ENCODE measurements around the gene LGALS3BP. TPM values are rescaled to one million over a fixed set of nuclear protein-coding genes. Genes with fewer than 3 reads are reported as not detected.
"Not testable (repeated sequence)": the region's sequence is repeated elsewhere in the genome, so short reads cannot be mapped to it uniquely, and the experiment has no call there.

The LGALS3BP gene
- total RNA-seq, 4 donors from 2014 or later, result 38.5 to 84.1 (median 45.7) TPM

DNA sequence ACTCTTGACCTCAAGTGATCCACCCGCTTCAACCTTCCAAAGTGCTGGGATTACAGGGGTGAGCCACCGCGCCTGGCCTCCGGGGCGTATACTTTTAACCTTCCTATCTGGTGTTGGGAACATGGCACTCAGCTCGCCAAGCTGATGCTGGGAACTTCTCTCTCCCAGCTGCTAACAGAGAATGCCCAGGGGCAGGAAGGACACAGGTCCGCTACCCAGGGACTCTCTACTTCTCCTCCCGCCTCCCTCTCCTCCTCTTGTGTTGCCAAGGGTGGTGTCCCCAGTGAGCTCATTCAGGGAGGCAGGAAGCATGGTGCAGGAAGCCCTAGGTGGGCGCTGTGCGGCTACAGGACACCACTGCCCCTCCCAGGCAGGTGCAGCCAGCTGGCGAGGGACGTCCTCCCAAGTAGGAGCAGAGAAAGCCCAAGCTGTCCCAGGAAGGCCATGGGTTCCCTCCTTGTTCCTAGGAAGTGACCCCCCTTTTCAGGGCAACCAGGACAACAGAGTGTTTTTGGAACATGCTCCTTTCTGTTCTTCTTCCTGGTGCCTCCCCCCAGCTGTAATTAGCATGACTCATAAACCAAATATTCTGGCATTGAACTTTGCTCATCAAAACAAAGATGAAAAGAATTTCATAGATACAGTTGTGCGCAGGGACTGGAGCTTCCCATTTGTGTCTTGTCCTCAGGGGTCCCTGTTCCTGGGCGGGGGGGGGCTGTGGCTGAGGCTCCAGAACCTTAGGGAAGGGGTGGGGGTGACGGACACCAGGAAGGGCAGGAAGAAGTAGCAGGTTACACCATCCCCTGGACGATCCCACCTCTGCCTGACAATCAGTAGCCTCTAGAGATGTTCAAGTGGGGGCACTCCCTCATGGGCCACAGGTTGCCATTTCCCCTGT, 46.9 kb upstream of the LGALS3BP start:
- intact Hi-C loops (cut with DNase I; ENCODE audit: low total_unique reads), result no loop called here
- TF ChIP-seq POLR2A (IDR thresholded peaks at IDR 0.05), result no peak
- TF ChIP-seq, protein P1, sequence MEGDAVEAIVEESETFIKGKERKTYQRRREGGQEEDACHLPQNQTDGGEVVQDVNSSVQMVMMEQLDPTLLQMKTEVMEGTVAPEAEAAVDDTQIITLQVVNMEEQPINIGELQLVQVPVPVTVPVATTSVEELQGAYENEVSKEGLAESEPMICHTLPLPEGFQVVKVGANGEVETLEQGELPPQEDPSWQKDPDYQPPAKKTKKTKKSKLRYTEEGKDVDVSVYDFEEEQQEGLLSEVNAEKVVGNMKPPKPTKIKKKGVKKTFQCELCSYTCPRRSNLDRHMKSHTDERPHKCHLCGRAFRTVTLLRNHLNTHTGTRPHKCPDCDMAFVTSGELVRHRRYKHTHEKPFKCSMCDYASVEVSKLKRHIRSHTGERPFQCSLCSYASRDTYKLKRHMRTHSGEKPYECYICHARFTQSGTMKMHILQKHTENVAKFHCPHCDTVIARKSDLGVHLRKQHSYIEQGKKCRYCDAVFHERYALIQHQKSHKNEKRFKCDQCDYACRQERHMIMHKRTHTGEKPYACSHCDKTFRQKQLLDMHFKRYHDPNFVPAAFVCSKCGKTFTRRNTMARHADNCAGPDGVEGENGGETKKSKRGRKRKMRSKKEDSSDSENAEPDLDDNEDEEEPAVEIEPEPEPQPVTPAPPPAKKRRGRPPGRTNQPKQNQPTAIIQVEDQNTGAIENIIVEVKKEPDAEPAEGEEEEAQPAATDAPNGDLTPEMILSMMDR (IDR thresholded peaks at IDR 0.05), result no peak
- H3K4me3 ChIP-seq (ENCODE audit: low read depth, poor library complexity, severe bottlenecking), result no peak overlapping the region
- DNase-seq (ENCODE audit: low spot score in 2 of 2), result peak in 1 of 2 donors; percentile 90
- WGBS, 2 donors, result 27 to 28% methylated on average over 16 of the region's 16 CpGs

DNA sequence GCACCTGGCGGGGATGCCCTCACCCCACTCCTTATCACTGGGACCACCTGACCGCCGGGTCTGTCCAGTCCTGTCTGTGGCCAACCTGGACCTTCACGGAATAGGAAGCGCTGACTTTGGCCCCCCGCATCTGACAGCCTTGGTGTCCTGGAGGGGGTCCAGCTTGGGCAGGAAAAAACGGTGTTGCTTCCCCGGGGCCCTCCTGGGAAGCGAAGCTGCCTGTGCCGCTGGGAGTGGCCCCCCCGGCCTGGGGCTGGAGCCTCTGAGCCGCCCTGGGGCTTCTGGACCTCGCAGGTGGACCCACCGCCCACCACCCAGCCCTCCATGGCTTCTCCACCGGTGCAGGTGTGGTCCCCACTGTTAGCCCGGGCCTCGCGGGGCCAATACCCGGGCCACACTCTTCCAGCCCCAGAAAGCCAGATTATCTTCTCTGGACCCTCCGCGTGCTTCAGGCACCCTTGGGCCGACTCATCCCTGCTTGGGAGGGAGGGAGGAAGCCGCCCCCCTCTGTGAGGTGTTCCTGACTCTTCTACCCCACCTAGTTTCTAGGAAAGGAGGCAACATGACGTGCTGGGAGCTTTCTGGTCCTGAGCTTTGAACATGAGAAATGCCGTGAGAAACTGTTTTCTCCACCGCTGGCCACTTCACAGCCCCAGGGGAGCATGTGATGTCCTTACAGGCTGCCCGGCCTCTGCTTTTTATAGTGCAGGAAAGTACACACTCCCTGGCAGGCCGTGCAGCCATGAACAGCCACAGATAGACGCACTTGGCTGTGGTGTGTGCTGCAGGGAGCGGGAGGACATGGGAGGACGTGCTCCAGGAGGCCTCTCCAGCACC, 45.4 kb upstream of the LGALS3BP start:
- intact Hi-C loops (cut with DNase I; ENCODE audit: low total_unique reads), result no loop called here
- peak overlapping the region; percentile 31 for H3K4me3 ChIP-seq (ENCODE audit: low read depth, poor library complexity, severe bottlenecking)
- TF ChIP-seq POLR2A (IDR thresholded peaks at IDR 0.05), result no peak
- TF ChIP-seq, protein P1 (IDR thresholded peaks at IDR 0.05), result no peak
- WGBS, 2 donors, result 29 to 52% methylated on average over 17 to 24 of the region's 31 CpGs
- DNase-seq (ENCODE audit: low spot score in 2 of 2), result peak in 1 of 2 donors; percentile 87

DNA sequence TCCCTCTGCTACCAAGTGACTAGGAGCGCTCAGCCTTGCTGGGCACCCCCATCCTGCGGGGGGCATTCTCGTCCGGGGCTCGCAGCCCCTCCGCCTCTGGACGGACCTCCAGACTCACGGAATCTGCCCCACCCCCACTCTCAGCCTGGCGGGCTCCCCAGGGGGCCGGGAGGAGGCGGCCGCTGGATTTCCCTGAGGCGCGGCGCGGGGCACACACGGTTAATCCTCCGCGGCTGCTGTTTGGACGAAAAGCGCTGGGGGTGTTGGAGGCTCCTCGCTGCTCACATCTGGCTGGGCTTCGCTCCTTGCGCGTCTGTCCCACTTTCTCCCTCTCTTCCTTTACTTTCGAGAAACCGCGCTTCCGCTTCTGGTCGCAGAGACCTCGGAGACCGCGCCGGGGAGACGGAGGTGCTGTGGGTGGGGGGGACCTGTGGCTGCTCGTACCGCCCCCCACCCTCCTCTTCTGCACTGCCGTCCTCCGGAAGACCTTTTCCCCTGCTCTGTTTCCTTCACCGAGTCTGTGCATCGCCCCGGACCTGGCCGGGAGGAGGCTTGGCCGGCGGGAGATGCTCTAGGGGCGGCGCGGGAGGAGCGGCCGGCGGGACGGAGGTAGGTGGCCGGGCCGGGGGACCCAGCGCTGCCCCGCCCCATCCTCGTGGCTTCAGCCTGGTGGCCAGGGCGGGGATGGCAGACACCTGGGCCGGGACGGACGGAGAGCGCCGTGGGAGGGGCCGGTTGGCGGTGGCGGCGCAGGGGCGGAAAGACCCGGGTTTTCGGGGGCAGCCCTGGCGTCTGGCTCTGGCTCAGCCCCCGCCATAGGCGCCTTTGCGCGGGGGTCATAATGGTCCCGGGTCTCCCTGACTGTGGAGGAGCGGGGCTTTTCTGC, 44.4 kb upstream of the LGALS3BP start, which contains the start of gene C1QTNF1:
Gene C1QTNF1 (plus strand): TSS at position 284 of the 886 bp plus-strand sequence. CDS start 19,800 bp downstream, outside the sequence.
- intact Hi-C loops (cut with DNase I; ENCODE audit: low total_unique reads), result no loop called here
- whole genome bisulfite sequencing, 2 donors, result 2 to 4% methylated on average over 32 to 65 of the region's 77 CpGs
- DNase-seq (ENCODE audit: low spot score in 2 of 2), result peak in 1 of 2 donors; percentile 92
- TF ChIP-seq, protein P1 (IDR thresholded peaks at IDR 0.05), result no peak
- TF ChIP-seq POLR2A (IDR thresholded peaks at IDR 0.05), result no peak
- peak within 1 kb of the TSS; percentile 31 for H3K4me3 ChIP-seq (ENCODE audit: low read depth, poor library complexity, severe bottlenecking)

DNA sequence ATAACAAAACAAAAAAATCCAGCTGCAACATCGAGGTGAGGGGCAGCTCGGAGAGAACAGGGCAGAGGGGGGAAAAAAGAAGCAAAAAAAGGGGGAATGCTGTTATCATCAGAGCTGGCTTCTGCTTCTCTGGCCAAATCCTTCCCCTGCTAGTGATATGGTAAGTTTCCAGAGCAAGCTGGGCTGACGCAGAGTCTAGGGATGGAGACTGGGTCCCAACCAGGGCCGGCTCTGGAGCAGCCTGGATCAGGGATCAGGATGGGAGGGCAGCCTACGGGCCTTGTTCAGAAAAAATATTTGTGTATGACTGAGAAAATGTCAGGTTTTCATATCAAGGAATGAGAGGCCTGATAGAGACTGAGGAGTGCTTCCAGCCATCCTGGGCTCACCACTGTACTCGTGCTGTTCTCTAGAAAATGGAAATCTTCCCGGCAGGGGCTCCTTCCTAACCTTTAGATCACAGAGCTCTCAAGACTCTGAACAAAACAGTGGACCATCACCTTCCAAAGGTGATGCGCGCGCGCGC, 43.5 kb upstream of the LGALS3BP start:
- peak in 1 of 2 donors; percentile 84 for DNase-seq (ENCODE audit: low spot score in 2 of 2)
- TF ChIP-seq, protein P1 (IDR thresholded peaks at IDR 0.05), result no peak
- TF ChIP-seq POLR2A (IDR thresholded peaks at IDR 0.05), result no peak
- no peak overlapping the region for H3K4me3 ChIP-seq (ENCODE audit: low read depth, poor library complexity, severe bottlenecking)
- intact Hi-C loops (cut with DNase I; ENCODE audit: low total_unique reads), result no loop called here
- whole genome bisulfite sequencing, 2 donors, result 77 to 86% methylated on average over 12 of the region's 12 CpGs

DNA sequence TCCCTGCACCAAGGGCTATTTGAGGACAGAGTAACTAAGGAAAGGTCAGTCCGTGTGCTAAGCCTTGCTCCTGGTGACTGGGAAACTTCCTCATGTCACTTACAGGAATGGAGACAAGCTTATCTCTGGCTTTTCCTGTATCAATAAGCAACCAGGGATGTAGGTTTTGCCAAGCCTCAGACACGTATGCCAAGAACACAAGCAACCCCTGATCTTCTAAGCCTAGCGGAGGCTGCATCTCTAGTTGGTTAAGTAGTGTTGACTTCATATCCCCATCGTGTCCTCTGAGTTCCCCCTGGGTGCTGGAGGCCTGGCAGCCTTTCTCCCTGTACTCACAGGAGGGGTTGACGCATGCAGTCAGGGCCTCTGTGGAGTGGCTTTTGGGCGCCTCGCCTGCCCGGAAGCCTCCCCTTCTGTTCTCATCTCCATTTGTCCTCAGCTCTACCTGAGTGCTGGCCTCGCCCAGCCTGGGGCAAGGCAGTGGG, 42.8 kb upstream of the LGALS3BP start:
- no peak for TF ChIP-seq POLR2A (IDR thresholded peaks at IDR 0.05)
- TF ChIP-seq, protein P1 (IDR thresholded peaks at IDR 0.05), result no peak
- 67 to 82% methylated on average over 9 of the region's 9 CpGs for WGBS, 2 donors
- intact Hi-C loops (cut with DNase I; ENCODE audit: low total_unique reads), result no loop called here
- DNase-seq (ENCODE audit: low spot score in 2 of 2), result peak in 1 of 2 donors; percentile 86
- no peak overlapping the region for H3K4me3 ChIP-seq (ENCODE audit: low read depth, poor library complexity, severe bottlenecking)

DNA sequence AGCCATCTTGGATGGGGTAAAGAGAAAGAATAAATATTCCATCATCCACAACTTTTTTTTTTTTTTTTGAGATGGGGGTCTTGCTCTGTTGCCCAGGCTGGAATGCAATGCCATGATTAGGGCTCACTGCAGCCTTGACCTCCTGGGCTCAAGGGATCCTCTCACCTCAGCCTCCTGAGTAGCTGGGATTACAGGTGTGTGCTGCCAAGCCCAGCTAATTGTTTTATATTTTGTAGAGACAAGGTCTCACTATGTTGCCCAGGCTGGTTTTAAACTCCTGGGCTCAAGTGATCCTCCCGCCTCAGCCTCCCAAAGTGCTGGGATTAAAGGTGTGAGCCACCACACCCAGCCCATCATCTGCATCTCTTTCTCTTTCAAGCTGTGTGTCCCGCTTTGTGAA, 42.2 kb upstream of the LGALS3BP start:
- H3K4me3 ChIP-seq (ENCODE audit: low read depth, poor library complexity, severe bottlenecking); intact Hi-C loops (cut with DNase I; ENCODE audit: low total_unique reads): not testable (repeated sequence)
- DNase-seq (ENCODE audit: low spot score in 2 of 2), result peak in 1 of 2 donors; percentile 42
- WGBS, 2 donors, result 85 to 97% methylated on average over 2 of the region's 2 CpGs
